Muscle of back (tissue), 11 donors: Measurements from ENCODE around the gene CECR2. TPM values are rescaled to one million over a fixed set of nuclear protein-coding genes. Genes with fewer than 3 reads are reported as not detected.
"Not testable (repeated sequence)": the region's sequence is repeated elsewhere in the genome, so short reads cannot be mapped to it uniquely, and the experiment has no call there.

Experiments
- DNase-seq, 3 donors: peaks; one replicate each; pipeline versions ENCODE4 v3.0.0 to v3.0.0-alpha.2; 2013
- polyA plus RNA-seq, 10 donors: library from polyadenylated mRNA; unstranded; fragments of 120-200 nt; gene quantifications; one replicate each; pipeline ENCODE4 v1.2.1, GENCODE V29; 2013; ENCODE audit not compliant: insufficient read length in 10 of 10

CECR2 gene
- polyA plus RNA-seq, 10 donors, result 8.4 to 23.3 (median 17.3) TPM

DNA sequence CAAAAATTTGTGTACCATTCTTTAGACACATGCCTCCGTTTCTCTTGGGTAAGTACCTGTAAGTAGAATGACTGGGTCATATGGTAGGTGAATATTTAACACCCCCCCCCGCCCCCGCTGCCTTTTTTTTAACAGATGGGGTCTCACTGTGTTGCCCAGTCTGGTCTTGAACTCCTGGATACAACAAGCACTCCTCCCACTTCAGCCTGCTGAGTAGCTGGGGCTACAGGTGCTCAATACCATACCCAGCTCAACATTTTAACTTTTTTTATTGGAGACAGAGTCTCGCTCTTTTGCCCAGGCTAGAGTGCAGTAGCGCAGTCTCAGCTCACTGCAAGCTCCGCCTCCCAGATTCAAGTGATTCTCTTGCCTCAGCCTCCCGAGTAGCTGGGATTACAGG, 32.5 kb downstream of the CECR2 start:
- DNase-seq, result no peak

DNA sequence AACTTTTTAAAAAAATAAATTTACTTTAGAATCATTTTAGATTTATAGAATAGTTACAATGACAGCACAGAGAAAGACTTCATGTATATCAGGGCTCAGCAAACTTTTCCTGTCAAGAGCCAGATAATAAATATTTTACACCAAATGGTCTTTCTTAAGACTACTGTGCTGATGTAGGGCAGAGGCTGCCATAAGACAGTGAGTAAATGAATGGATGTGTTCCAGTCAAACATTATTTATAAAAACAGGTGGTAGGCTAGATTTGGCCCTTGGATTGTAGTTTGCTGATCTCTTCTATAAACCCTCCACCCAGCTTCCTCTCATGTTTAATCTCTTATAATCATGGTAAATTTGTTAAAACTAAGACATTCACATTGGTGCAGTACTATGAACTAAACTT, 33.0 kb downstream of the CECR2 start:
- no peak for DNase-seq

GRCh38 chr22:17403906-17404305, 34.6 kb downstream of the CECR2 start:
- no peak for DNase-seq

GRCh38 chr22:17407643-17408042, 38.4 kb downstream of the CECR2 start:
- DNase-seq, result no peak

DNA sequence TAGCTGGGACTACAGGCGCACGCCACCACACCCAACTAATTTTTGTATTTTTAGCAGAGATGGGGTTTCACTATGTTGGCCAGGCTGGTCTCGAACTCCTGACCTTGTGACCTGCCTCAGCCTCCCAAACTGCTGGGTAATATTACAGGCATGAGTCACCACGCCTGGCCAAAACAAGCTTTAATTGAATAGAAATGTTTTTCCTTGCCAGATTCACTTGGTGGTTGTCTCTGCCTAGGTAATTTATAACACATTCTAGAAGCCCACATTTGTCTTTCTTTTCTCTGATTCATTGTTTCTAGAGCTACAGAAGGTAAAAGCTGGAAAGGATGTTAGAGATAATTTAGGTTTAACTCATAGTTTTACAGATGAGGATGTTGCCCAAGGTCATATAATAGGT, 41.3 kb downstream of the CECR2 start:
- DNase-seq, result no peak

DNA sequence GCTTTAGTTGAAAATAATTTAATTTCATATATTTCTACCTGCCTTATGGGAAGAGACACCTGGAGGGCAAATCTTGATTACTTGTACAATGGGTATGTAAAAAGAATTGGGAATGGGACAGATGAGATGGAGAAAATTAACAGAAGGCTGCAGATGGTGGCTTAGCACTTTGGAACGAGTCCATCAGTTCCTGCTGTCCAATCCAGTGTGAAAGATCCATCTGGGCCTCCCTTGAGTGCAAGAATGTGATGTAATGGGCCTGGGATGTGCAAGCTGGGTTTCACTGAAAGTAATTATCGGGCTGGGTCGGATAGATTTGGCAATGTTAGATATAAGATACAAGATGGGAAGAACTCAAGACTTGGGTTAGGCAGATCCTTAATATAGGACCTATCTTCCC, 42.0 kb downstream of the CECR2 start:
- DNase-seq, result peak; percentile 41 to 85 (median 60)

DNA sequence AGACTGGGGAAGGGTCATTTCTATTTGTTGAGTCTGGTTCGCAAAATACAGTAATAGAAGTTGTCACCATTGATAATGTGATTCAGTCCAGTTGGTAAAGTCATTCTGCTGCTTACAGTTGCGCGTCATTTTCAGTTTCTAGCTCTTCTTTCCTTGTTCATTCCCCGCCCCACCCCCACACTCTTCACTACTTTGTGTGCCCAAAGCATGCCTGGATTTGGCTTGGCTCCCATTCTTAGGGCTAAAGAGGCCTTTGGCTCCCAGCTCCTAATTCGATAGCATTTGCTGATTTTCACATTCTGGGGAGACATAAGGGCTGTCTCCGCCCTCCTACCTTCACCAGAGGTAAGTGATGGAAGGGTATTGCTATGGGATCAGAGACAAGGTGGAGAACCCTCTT, 43.0 kb downstream of the CECR2 start:
- peak in 1 of 3 donors; percentile 38 for DNase-seq

GRCh38 chr22:17418890-17419324, 49.6 kb downstream of the CECR2 start:
- no peak for DNase-seq

DNA sequence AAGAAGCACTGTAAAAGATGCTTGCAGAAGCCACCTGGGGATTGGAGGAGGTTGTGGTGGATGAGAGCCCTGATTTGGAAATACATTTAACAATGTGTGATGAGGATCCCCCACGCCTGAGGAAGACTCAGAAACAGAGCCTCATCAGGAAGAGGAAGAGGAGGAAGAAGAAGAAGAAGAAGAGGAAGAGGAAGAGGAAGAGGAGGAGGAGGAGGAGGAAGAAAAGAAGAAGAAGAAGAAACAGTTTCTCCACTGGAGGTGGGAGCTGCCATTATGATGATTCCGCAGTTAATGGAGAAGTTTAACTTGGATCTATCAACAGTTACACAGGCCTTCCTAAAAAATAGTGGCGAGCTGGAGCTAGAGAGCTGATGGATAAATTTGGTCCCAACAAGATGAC, 50.1 kb downstream of the CECR2 start:
- DNase-seq, result no peak

DNA sequence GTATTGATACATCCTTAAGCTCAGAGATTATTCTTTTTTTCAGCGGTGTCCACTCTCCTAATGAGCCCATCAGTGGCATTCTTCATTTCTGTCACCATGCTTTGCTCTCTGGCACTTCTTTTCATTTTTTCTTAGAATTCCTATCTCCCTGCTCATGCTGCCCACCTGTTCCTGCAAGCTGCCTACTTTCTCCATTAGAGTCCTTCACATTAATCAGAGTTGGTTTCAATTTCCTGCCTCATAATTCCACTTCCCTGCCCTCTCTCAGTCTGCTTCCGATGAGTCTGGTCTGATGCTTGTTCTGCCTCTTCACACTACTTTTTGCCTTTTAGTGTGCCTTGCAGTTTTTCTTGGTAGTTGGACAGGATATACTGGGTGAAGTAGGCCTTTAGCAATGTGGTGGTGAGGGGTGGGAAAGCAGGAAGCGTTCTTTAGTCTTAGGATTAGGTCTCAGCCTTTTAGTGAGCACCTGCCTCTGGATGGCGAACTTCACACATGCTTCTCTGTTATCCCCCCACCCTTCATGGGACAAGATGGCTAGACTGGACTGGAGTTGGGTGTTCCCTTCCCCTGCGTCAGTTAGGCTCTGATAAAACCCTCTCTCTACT, 53.6 kb downstream of the CECR2 start:
- no peak for DNase-seq

DNA sequence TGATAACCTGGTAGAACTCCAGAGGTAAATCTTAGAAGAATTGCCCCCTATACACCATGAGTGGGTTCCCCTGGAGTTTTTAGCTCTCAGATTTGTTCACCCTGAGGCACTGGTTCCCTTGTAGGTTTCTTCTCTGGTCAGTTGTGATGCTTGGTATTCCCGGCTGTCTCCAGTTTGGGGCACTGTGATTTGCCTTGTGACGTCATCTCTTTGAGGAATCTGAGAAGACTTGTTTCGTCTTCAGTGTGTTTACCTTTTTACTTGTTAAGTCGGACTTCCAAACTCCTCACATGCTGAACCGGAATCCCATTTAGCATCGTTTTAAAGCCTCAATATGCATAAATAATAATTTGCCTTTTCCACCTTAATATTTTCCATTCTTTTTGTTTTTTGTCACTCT, 54.4 kb downstream of the CECR2 start:
- DNase-seq, result no peak

DNA sequence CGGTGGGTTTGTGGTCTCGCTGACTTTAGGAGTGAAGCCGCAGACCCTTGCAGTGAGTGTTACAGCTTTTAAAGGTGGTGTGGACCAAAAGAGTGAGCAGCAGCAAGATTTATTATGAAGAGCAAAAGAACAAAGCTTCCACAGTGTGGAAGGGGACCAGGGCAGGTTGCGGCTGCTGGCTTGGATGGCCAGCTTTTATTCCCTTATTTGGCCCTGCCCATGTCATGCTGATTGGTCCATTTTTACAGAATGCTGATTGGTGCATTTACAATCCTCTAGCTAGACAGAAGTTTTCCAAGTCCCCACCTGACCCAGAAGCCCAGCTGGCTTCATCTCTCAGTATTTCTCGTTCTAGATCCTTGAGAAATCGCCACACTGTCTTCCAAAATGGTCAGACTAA, 58.3 kb downstream of the CECR2 start:
- DNase-seq, result not testable (repeated sequence)

DNA sequence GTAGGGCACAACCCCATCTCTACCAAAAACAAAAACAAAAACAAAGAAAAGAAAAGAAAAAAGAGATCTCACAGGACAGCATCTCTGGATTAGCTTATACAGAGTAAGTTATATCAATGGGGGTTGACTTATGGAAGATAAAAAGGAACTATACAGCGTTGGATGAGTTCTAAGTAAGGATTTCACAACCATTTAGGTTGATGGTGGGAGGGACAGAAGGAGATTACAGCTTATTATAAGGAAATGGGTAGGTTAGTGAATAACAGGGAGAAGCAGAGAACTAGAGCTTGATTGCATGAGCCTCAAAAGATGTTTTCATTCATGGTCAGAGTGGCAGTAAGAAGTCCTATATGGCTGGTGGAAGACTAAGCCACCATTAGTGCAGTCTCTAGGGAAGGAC, 60.3 kb downstream of the CECR2 start:
- no peak for DNase-seq

DNA sequence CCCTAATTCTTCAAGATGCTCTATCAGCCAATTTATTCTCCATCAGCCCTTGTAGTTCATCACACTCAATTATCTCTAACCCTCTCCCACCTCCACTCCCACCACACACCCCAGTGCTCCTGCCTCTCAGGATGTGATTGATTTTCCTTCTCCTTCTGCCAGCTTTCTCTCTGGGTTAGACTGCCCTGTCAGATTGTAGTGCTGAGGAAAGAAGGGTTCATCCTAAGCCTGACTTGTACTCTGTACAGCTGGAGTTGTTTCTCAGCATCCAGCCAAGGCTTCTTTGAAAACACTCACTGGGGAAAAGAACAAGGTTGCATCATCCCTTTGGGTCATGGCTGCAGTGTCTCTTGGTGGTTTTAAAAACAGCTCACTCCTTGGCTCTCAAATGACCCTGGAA, 61.2 kb downstream of the CECR2 start:
- peak in 1 of 3 donors; percentile 49 for DNase-seq

GRCh38 chr22:17431179-17431578, 61.9 kb downstream of the CECR2 start:
- DNase-seq, result no peak

- no peak for DNase-seq
These were observed 65.6 kb downstream of the CECR2 start for GRCh38 chr22:17434856-17435255.

DNA sequence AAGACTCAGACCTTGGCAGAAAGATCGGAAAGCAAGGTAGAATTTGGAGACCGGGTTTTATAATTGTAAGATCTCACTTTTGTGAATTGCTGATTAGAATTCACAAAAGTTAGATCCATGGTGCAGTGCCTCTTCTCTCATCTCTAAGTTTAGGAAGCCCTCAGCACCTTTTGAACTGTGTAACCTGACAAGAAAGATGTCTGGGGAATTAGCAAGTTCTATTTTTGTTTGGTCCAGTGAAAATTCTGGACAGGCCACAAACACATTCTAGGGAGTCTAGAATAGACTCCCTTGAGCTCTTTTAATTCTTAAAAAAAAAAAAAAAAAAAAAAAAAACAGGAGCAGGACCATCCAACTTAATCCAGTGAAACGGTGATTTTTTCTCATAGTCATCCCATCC, 66.1 kb downstream of the CECR2 start:
- DNase-seq, result no peak

GRCh38 chr22:17436382-17436980, 67.2 kb downstream of the CECR2 start:
- peak in 2 of 3 donors; percentile 52 to 79 for DNase-seq

- peak in 2 of 3 donors; percentile 34 to 64 for DNase-seq
These were observed 67.7 kb downstream of the CECR2 start for GRCh38 chr22:17436981-17437412.

- DNase-seq, result no peak
These were observed 68.8 kb downstream of the CECR2 start for GRCh38 chr22:17438026-17438425.

DNA sequence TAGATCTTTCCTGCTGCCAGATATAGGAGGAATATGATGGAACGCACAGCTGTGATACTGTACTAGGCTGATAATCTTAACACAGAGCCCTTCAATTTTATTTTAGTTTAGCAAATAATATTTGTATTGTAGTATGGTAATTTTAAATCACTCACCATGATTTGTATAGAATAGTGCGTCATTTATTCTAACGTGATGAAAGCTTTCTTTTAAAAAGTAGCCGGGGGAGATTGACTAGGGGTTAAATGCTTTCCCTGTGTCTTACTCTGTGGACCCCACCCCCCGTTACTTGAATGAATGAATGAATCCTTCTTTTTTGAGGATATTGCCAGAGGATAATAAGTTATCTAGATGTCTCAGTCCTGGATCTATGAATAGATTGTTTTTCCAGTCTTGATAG, 72.1 kb downstream of the CECR2 start:
- DNase-seq, result no peak

DNA sequence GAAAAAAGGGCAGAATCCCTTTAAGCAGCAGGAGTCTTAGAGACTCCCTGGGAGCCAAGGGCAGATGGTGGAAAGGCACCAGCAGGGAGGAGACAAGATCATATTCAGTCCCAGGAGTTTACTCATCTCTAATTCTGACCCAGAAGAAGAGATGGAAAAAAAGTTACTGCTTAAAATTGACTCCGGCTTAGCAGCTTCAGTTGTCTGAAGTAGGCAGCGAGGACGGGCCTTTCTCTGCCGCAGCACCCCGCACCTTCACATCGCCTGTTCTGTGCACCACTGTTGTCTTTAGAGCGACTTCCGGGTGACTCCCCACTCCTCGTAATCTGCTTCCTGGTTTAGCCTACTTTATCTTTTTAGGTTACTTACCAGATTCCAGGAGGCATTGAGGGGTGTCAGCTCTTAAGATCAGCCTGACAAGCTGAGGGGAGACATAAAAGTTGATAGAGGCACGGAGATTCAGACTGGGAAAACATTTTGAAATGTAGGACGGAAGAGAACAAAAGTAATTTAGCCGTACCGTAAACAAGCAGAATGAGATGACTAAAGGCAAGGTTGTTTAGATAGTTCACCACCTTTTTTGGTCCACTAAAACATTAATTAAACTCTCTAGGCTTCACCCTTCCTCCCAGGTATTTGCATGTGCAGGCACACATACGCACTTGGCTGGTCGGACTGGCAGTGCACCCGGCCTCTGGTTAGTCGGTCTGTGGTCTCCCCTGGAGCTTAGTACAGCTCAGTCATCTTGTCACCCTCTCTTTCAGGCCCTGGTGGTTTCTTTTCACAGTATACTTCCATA, 74.3 kb downstream of the CECR2 start:
- DNase-seq, result peak in 2 of 3 donors; percentile 28 to 59

DNA sequence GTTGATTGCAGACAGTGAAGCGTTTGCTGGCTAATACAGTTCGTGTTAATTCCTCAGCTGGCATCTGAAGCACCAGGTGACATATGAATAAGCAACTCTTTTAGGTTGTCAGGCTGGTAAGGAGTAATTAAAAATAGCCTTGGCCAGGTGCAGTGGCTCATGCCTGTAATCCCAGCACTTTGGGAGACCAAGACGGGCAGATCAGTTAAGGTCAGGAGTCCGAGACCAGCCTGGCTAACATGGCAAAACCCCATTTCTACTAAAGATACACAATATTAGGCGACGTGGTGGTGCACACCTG, 74.9 kb downstream of the CECR2 start:
- DNase-seq, result peak in 1 of 3 donors; percentile 18
